ENCODE measurements around the gene FBXW11. TPM values are rescaled to one million over a fixed set of nuclear protein-coding genes. Genes with fewer than 3 reads are reported as not detected.

Gene FBXW11
- total and polyA plus RNA-seq, 9 donors: 20.5 to 73.4 (median 53.0) TPM

- no peaks in the 10 kb centered on the region for H3K9me3 ChIP-seq
- H3K36me3 ChIP-seq: no peaks in the 10 kb centered on the region
- TF ChIP-seq POLR2A (IDR thresholded peaks at IDR 0.05) (no peak), CTCF (IDR thresholded peaks at IDR 0.05) (no peak), EP300 (IDR thresholded peaks at IDR 0.05) (no peak)
- DNase-seq: no peak
- no peak overlapping the region for H3K4me3 ChIP-seq
- no peaks in the 10 kb centered on the region for H3K27me3 ChIP-seq
- WGBS, 3 donors: 65 to 79% (median 75%) methylated on average over 3 of the region's 3 CpGs
- H3K4me1 ChIP-seq (ENCODE audit: insufficient read depth): peaks cover 7% of the 10 kb centered on the region
- intact Hi-C loops (cut with DNase I): no loop called here
- H3K27ac ChIP-seq: no peak overlapping the region
These were observed 66.5 kb downstream of the FBXW11 start for GRCh38 chr5:171939951-171940350.

GRCh38 chr5:171938358-171938757 is 68.1 kb downstream of the FBXW11 start:
- H3K9me3 ChIP-seq: no peaks in the 10 kb centered on the region
- no peak for DNase-seq
- intact Hi-C loops (cut with DNase I): no loop called here
- H3K4me3 ChIP-seq: no peak overlapping the region
- H3K27ac ChIP-seq: no peak overlapping the region
- TF ChIP-seq EP300 (IDR thresholded peaks at IDR 0.05) (no peak), CTCF (IDR thresholded peaks at IDR 0.05) (no peak), POLR2A (IDR thresholded peaks at IDR 0.05) (no peak)
- no peaks in the 10 kb centered on the region for H3K36me3 ChIP-seq
- H3K27me3 ChIP-seq: no peaks in the 10 kb centered on the region
- peaks cover 7% of the 10 kb centered on the region for H3K4me1 ChIP-seq (ENCODE audit: insufficient read depth)

GRCh38 chr5:171937351-171937750 is 69.1 kb downstream of the FBXW11 start:
- H3K27me3 ChIP-seq: no peaks in the 10 kb centered on the region
- no peaks in the 10 kb centered on the region for H3K36me3 ChIP-seq
- WGBS, 3 donors: 95 to 97% (median 97%) methylated on average over 4 of the region's 4 CpGs
- no peak for DNase-seq
- H3K4me3 ChIP-seq: no peak overlapping the region
- H3K4me1 ChIP-seq (ENCODE audit: insufficient read depth): peaks cover 5% of the 10 kb centered on the region
- H3K9me3 ChIP-seq: no peaks in the 10 kb centered on the region
- no peak overlapping the region for H3K27ac ChIP-seq
- TF ChIP-seq EP300 (IDR thresholded peaks at IDR 0.05) (no peak), POLR2A (IDR thresholded peaks at IDR 0.05) (no peak), CTCF (IDR thresholded peaks at IDR 0.05) (no peak)
- intact Hi-C loops (cut with DNase I): no loop called here

- no peaks in the 10 kb centered on the region for H3K9me3 ChIP-seq
- H3K36me3 ChIP-seq: no peaks in the 10 kb centered on the region
- no peaks in the 10 kb centered on the region for H3K27me3 ChIP-seq
- intact Hi-C loops (cut with DNase I): no loop called here
- no peak overlapping the region for H3K27ac ChIP-seq
- no peaks in the 10 kb centered on the region for H3K4me1 ChIP-seq (ENCODE audit: insufficient read depth)
- no peak for DNase-seq
- 95 to 100% (median 99%) methylated on average over 5 of the region's 5 CpGs for WGBS, 3 donors
- no peak overlapping the region for H3K4me3 ChIP-seq
- TF ChIP-seq POLR2A (IDR thresholded peaks at IDR 0.05): no peak
- TF ChIP-seq CTCF (IDR thresholded peaks at IDR 0.05): no peak
- TF ChIP-seq EP300 (IDR thresholded peaks at IDR 0.05): no peak
These were observed 71.9 kb downstream of the FBXW11 start for GRCh38 chr5:171934586-171934985.

- H3K9me3 ChIP-seq: no peaks in the 10 kb centered on the region
- DNase-seq: no peak
- intact Hi-C loops (cut with DNase I): no loop called here
- 96 to 98% (median 97%) methylated on average over 2 of the region's 2 CpGs for WGBS, 3 donors
- no peak overlapping the region for H3K4me3 ChIP-seq
- H3K36me3 ChIP-seq: no peaks in the 10 kb centered on the region
- TF ChIP-seq CTCF (IDR thresholded peaks at IDR 0.05): no peak
- H3K27me3 ChIP-seq: no peaks in the 10 kb centered on the region
- no peak overlapping the region for H3K27ac ChIP-seq
- H3K4me1 ChIP-seq (ENCODE audit: insufficient read depth): no peaks in the 10 kb centered on the region
These were observed 75.3 kb downstream of the FBXW11 start for GRCh38 chr5:171931163-171931562.
